Psoas muscle (tissue), 8 donors: ENCODE measurements around the gene SCYGR1. TPM values are rescaled to one million over a fixed set of nuclear protein-coding genes. Genes with fewer than 3 reads are reported as not detected.

Experiments
- ATAC-seq, 4 donors: fragments of 200-7000 bp; cut with Tn5 transposase; one replicate each; pipeline ENCODE4 v1.9.1; 2020; ENCODE audit warnings: moderate library complexity in 3 of 4, mild to moderate bottlenecking in 2 of 4
- DNase-seq, 2 donors: peaks; one replicate each; pipeline ENCODE4 v3.0.0-alpha.2; 2020
- H3K27ac ChIP-seq: fragments of 200-600 bp; one replicate; pipeline ENCODE4 v1.8.0; 2022
- H3K27me3 ChIP-seq, 3 donors: fragments of 200-600 bp in 1 of 3; one replicate each; pipeline versions ENCODE4 v1.6.1 to v1.8.0; 2013 to 2022; ENCODE audit warnings: low read length in 2 of 3, mild to moderate bottlenecking in 2 of 3, moderate library complexity in 1 of 3; ENCODE audit not compliant: insufficient read depth in 3 of 3
- H3K36me3 ChIP-seq, 2 donors: fragments of 200-600 bp in 1 of 2; one replicate each; pipeline versions ENCODE4 v1.6.1 to v1.8.0; 2013 to 2022; ENCODE audit warnings: low read depth in 1 of 2, mild to moderate bottlenecking in 1 of 2, moderate library complexity in 1 of 2; ENCODE audit not compliant: insufficient read depth in 1 of 2
- H3K4me1 ChIP-seq: fragments of 200-600 bp; one replicate; pipeline ENCODE4 v1.8.0; 2022
- H3K4me3 ChIP-seq: fragments of 200-600 bp; one replicate; pipeline ENCODE4 v1.8.0; 2022; ENCODE audit warnings: mild to moderate bottlenecking
- H3K9me3 ChIP-seq: fragments of 200-600 bp; one replicate; pipeline ENCODE4 v1.8.0; 2022
- WGBS, 3 donors: extraction: QIAGEN DNeasy Blood & Tissue Kit; methylation state at CpG; one replicate each; pipeline versions ENCODE4 v1.1.6 to v1.1.7; 2013; 5-methylcytosine and 5-hydroxymethylcytosine counted together
- intact Hi-C, 2 donors: fragments of 100-400 bp; cut with DNase I; formaldehyde crosslinking; loops; one replicate each; pipeline versions ENCODE4 v1.11.0 to v1.14.2; 2022
- polyA plus RNA-seq, 3 donors: library from polyadenylated mRNA; stranded (reverse); fragments of 200-250 nt; gene quantifications; one replicate each; pipeline ENCODE4 v1.2.3, GENCODE V29; 2013
- total RNA-seq, 4 donors: library from RNA; stranded (reverse); fragmentation: NEBNext Ultra II Directional in 2 of 4; extraction: Animal tissue kit (Norgen Biotek cat#: 25700) in 2 of 4; gene quantifications; one replicate each; pipeline versions ENCODE4 v1.2.1 to v1.2.4, GENCODE V29; 2021 to 2023
- TF ChIP-seq, protein P1 (sequence below): fragments of 200-600 bp; IDR thresholded peaks from one replicate; pipeline ENCODE4 v1.8.0; 2022; ENCODE audit warnings: antibody characterized with exemption
- donor health status: healthy with polysubstance abuse.
- donor health status: DM: no; HTN: no; CAD: no; lungs with moderate emphysema.
- donor health status: Bipolar disorder and iron deficiency.
- donor health status: healthy.
- donor health status: DM: yes; HTN: yes; CAD: no.
- donor health status: DM: no; HTN: no; CAD: no.
- donor health status: DM: no; HTN: no; CAD: no.
- donor health status: DM: yes; HTN: yes; CAD: no.

The SCYGR1 gene
- total and polyA plus RNA-seq, 7 donors, result not detected

DNA sequence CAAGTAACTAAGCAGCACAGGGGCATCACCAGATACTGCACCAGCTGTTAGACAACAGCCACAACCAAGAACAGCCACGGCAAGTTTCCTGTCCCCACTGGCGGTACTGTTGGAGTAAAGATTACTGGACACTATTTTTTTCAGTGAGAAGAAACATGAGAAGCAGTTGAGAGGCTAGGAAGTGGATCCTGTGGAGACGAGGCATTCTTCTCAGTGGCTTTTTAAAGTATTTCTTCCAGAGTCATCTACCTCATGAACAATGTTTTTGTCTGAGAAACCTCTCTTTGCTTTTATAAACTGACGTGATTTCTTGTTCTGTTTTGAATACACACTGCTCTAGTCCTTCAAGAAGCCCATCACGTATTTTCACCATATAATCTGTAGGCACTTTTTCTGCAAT is 27.4 kb downstream of the SCYGR1 start:
- DNase-seq (no peak), ATAC-seq (peak in 2 of 4 donors; percentile 21 to 46)
- H3K27ac ChIP-seq, result no peak overlapping the region
- WGBS, 3 donors, result 47 to 50% (median 50%) methylated on average over 5 of the region's 5 CpGs
- no peaks in the 10 kb centered on the region for H3K4me1 ChIP-seq
- TF ChIP-seq, protein P1, sequence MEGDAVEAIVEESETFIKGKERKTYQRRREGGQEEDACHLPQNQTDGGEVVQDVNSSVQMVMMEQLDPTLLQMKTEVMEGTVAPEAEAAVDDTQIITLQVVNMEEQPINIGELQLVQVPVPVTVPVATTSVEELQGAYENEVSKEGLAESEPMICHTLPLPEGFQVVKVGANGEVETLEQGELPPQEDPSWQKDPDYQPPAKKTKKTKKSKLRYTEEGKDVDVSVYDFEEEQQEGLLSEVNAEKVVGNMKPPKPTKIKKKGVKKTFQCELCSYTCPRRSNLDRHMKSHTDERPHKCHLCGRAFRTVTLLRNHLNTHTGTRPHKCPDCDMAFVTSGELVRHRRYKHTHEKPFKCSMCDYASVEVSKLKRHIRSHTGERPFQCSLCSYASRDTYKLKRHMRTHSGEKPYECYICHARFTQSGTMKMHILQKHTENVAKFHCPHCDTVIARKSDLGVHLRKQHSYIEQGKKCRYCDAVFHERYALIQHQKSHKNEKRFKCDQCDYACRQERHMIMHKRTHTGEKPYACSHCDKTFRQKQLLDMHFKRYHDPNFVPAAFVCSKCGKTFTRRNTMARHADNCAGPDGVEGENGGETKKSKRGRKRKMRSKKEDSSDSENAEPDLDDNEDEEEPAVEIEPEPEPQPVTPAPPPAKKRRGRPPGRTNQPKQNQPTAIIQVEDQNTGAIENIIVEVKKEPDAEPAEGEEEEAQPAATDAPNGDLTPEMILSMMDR, result no peak
- peaks cover 6 to 59% of the 10 kb centered on the region in 2 donors for H3K36me3 ChIP-seq
- H3K4me3 ChIP-seq, result no peak overlapping the region
- intact Hi-C loops, result no loop called here
- H3K9me3 ChIP-seq, result no peaks in the 10 kb centered on the region
- H3K27me3 ChIP-seq, result no peaks in the 10 kb centered on the region

DNA sequence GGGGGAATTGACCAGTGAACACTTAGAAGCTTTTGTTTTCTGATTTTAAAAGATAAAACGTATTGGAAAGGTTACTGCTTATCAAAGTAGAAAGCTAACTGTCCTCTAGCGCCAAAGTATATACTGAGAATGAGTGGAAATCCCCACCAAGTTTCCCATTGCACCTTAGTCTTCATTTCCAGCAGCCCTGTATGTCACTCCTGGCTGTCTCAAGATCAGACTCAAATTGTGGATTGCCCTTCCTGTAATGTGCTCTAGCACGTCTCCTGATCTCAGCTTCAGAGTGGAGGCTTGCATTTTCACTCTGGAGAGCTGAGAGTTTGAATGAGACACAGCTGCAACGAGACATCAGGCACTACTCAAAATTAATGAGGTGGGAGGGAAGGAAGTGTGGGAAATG is 36.1 kb downstream of the SCYGR1 start:
- H3K4me1 ChIP-seq, result no peaks in the 10 kb centered on the region
- TF ChIP-seq, protein P1, result no peak
- no peak overlapping the region for H3K27ac ChIP-seq
- no peaks in the 10 kb centered on the region for H3K9me3 ChIP-seq
- WGBS, 3 donors, result 73 to 88% (median 77%) methylated on average over 4 of the region's 4 CpGs
- ATAC-seq (no peak), DNase-seq (no peak)
- intact Hi-C loops, result no loop called here
- no peak overlapping the region for H3K4me3 ChIP-seq
- H3K27me3 ChIP-seq, result no peaks in the 10 kb centered on the region
- H3K36me3 ChIP-seq, result peaks cover 6 to 60% of the 10 kb centered on the region in 2 donors

DNA sequence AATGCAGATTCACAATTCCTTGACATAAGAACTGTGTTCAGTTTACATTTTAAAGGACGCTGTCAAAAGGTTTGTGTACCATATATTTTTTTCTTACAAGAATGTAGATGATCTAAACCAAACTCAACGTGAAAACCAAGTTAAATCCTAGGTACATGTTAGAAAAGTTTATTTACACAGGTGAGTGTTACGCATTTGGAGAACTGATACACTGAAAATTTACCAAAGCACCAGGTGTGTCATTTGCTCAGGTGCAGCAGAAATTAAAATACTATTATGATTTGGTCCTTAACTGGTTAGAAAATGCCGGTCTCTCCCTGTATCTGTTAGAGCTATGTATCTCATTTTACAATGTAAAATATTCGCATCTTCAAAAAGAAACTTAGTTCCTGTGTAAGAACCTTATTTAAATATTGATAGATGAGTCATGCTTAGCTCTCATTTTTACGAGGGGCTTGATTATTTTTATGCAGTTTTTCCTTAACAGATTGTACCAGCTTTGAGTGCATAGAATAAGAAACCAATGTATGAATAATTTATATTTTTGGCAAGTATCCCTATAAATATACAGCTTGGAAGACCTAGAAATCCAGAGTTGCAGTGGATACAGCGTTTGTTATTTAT is 37.6 kb downstream of the SCYGR1 start:
- Histone ChIP-seq H3K27me3 (no peaks in the 10 kb centered on the region), H3K4me3 (no peak overlapping the region), H3K4me1 (no peaks in the 10 kb centered on the region), H3K27ac (no peak overlapping the region), H3K36me3 (peaks cover 0 to 59% of the 10 kb centered on the region in 2 donors), H3K9me3 (no peaks in the 10 kb centered on the region)
- intact Hi-C loops, result no loop called here
- TF ChIP-seq, protein P1, result no peak
- ATAC-seq (no peak), DNase-seq (no peak)
- WGBS, 3 donors, result 94 to 97% (median 97%) methylated on average over 7 of the region's 7 CpGs

DNA sequence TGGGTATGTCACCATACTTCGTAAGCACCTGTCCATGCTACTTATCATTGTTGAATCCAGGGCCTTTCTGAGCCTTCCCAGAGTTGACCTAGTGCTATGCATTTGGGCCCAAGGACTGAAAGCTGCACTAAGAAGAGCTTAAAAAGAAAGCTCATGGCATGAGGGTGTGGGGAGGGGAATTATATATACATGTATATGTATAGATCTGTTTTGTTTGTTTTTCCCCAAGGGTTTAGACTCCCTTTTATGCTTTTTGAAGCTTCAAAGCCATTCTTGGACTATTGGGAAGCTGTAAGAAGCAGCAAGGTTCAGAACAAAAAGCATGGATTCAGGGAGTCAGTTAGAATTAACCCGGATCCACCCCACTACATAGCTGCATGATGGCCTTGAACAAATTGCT is 39.4 kb downstream of the SCYGR1 start:
- 93 to 98% (median 97%) methylated on average over 2 of the region's 2 CpGs for WGBS, 3 donors
- Histone ChIP-seq H3K36me3 (peaks cover 0 to 74% of the 10 kb centered on the region in 2 donors), H3K9me3 (no peaks in the 10 kb centered on the region)

More for the DNA sequence above, 39.4 kb downstream of the SCYGR1 start:
- intact Hi-C loops, result no loop called here
- TF ChIP-seq, protein P1, result no peak
- Histone ChIP-seq H3K4me3 (no peak overlapping the region), H3K27me3 (no peaks in the 10 kb centered on the region), H3K27ac (no peak overlapping the region), H3K4me1 (no peaks in the 10 kb centered on the region)
- no peak for DNase-seq
- no peak for ATAC-seq
